ENCODE data around the gene C19orf47.

Gene C19orf47

DNA sequence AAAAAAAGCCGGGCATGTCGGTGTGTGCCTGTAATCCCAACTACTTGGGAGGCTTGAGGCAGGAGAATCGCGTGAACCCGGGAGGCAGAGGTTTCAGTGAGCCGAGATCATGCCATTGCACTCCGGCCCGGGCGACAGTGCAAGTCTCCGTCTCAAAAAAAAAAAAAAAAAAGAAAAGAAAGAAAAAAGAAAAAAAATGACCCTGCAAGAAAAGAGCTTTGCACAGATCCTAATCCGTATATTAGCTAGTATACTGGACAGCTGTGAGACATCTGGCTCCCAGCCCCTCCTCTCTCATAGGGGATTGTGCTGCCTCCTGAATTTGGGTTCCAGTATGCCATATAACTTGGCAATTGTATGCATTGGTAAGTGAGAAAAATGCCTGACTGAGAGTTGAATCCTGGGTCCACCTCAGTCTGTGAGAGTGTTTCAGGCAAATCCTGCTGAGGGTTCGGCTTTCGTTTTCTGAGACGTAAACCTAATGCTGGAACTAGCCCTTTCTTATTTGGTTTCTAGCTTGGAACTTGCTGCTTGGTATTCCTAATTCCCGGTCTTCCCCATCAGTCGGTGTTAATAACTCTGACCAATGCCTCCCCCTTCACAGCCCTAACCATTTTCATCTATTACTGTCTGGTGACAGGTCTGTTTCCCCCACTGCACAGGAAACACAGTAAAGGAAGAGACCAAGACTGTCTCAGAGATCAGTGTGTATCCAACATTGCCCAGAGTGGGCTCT is 61.8 kb downstream of the C19orf47 start:
- Histone ChIP-seq H3K79me2 (ENCODE audit: control insufficient read depth, insufficient read depth, low read length) (peaks cover 30% of the 10 kb centered on the region), H3K4me1 (ENCODE audit: control insufficient read depth, low read depth, low read length) (peaks cover 2% of the 10 kb centered on the region), H3K4me3 (ENCODE audit: low read length) (no peak overlapping the region), H2AK5ac (ENCODE audit: low read length) (no peak overlapping the region), H2BK15ac (replicated peaks; ENCODE audit: low read depth) (no peak overlapping the region), H2BK120ac (ENCODE audit: low read depth, low read length) (no peak overlapping the region), H3K4ac (ENCODE audit: low read depth, low read length) (no peak overlapping the region), H3K79me1 (ENCODE audit: low read length) (peaks cover 17% of the 10 kb centered on the region), H3K56ac (ENCODE audit: low read length) (peak overlapping the region; percentile 44), H2BK5ac (ENCODE audit: low read length) (no peak overlapping the region), H3K36me3 (ENCODE audit: control insufficient read depth, insufficient read depth, low read length) (no peaks in the 10 kb centered on the region), H3K9ac (ENCODE audit: low read length) (no peak overlapping the region), H3K27ac (ENCODE audit: low read depth, low read length) (no peak overlapping the region), H3K23ac (ENCODE audit: low read length) (no peak overlapping the region), H3K4me2 (ENCODE audit: low read length) (no peak overlapping the region), H4K8ac (ENCODE audit: low read depth, low read length) (no peak overlapping the region), H3K18ac (ENCODE audit: low read length) (no peak overlapping the region), H4K5ac (ENCODE audit: low read length) (no peak overlapping the region), H3K27me3 (ENCODE audit: insufficient read depth, low read length, poor library complexity) (no peaks in the 10 kb centered on the region)
- no peak for DNase-seq
- WGBS (ENCODE audit: extremely low coverage, insufficient coverage, low lambda C conversion rate) = no CpG with 5 or more reads among the region's 16 CpGs

DNA sequence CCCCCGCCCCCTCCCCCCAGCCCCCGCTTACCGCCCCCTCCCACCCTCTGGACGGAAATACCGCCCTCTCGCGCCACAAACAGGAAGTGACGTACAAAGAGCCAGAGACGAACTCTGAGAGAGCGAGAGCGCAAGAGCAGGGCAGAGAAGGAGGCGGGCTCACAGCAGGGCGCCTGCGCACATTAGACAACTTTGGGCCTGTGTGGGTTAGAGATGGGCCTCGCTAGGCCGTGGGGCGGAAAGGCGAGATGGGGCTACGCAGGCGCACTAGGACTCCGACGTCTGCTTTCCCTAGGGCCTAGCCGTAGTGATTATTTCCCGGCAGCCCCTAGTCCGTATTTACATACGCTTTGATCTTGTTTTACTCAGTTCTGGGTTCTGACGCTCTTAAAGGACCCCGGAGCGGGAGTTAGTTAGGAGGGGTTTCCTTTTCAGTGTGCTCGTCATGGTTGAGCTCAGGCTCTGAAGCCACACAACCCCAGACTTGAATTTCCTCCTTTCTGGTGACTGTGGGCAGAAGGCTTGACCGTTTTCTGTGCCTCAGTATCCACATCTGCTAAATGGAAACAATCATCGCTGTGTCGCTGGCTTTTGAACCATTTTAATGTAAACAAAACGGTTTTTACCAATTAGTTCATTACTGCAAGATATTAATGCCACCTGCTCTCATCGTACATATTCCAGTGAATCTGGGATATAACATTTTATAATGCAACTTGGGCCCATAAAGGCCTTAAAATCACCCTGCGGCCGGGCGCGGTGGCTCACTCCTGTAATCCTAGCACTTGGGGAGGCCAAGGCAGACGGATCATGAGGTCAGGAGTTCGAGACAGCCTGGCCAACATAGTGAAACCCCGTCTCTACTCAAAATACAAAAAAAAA is 62.6 kb downstream of the C19orf47 start:
- Histone ChIP-seq H2BK5ac (ENCODE audit: low read length) (peak overlapping the region; percentile 69), H3K27me3 (ENCODE audit: insufficient read depth, low read length, poor library complexity) (no peaks in the 10 kb centered on the region), H3K79me2 (ENCODE audit: control insufficient read depth, insufficient read depth, low read length) (peaks cover 36% of the 10 kb centered on the region), H3K18ac (ENCODE audit: low read length) (peak overlapping the region; percentile 97), H3K56ac (ENCODE audit: low read length) (peak overlapping the region; percentile 96), H3K23ac (ENCODE audit: low read length) (no peak overlapping the region), H3K4me1 (ENCODE audit: control insufficient read depth, low read depth, low read length) (peaks cover 6% of the 10 kb centered on the region), H3K9ac (ENCODE audit: low read length) (peak overlapping the region; percentile 82), H3K79me1 (ENCODE audit: low read length) (peaks cover 20% of the 10 kb centered on the region), H3K36me3 (ENCODE audit: control insufficient read depth, insufficient read depth, low read length) (peaks cover 2% of the 10 kb centered on the region), H3K4ac (ENCODE audit: low read depth, low read length) (peak overlapping the region; percentile 44), H3K4me3 (ENCODE audit: low read length) (peak overlapping the region; percentile 29), H3K27ac (ENCODE audit: low read depth, low read length) (peak overlapping the region; percentile 96), H3K4me2 (ENCODE audit: low read length) (peak overlapping the region; percentile 53), H2BK15ac (replicated peaks; ENCODE audit: low read depth) (no peak overlapping the region), H2BK120ac (ENCODE audit: low read depth, low read length) (no peak overlapping the region), H4K8ac (ENCODE audit: low read depth, low read length) (no peak overlapping the region), H2AK5ac (ENCODE audit: low read length) (no peak overlapping the region), H4K5ac (ENCODE audit: low read length) (peak overlapping the region; percentile 90)
- WGBS (ENCODE audit: extremely low coverage, insufficient coverage, low lambda C conversion rate) = no CpG with 5 or more reads among the region's 42 CpGs
- peak; percentile 100 for DNase-seq

DNA sequence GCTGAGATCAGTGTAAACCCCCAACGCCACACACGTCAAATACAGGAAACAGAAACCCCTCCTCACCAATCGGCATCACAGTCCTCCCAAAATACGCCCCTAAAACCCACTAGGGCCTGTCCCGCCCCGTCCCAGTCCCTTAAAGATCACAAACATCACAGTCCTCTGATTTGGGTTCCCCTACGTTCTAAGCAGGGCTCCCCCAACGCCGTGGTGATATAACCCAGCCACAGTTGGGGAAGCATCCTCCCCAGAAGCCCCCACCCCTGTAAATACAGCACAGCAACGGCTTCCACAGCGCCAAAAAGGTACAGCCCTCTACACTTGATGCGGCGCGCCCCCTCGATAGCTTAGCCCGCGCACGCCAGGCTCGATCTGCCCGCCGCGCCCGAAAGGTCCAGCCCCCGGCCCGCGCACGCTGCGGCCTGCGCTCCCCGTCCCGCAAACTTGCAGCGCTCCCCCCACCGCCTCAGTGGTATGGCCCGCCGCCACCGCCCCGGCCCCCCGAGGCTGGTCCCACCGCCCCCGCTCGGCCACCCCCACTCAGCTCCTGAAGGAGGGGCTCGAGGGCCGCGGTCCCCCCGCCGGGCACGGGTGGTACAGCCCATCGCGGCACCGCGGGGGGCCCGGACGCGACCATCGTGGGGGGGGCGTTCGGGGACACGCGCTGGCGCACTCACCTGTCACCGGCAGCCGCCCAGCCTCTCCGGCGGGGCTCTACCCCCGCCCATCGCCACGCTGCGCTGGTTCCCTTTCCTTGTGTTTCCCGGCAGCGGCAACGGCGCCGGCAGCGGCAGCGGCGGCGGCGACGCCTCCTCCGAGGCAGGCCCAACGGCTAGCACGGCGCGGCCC is 63.5 kb downstream of the C19orf47 start, which contains the start of gene AKT2:
Gene AKT2 (minus strand): TSS at position 845 of the 852 bp plus-strand sequence. CDS start 20,078 bp downstream, outside the sequence.
- H3K4ac ChIP-seq (ENCODE audit: low read depth, low read length) = peak within 1 kb of the TSS; percentile 94

DNA sequence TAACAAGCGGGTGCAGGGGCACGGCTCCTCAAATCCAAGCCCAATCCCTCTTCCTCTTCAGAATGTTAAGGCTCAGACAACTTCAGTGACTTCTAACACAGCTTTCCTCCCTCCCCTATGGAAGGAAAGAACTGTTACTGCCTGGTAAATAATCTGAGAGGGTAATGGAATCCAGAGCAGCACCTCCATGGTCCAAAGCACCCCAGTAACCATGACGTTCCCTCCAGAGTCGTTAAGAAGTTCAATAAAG is 64.0 kb downstream of the C19orf47 start:
- Histone ChIP-seq H3K79me2 (ENCODE audit: control insufficient read depth, insufficient read depth, low read length) (peaks cover 49% of the 10 kb centered on the region), H2BK5ac (ENCODE audit: low read length) (no peak overlapping the region), H3K27ac (ENCODE audit: low read depth, low read length) (peak overlapping the region; percentile 83), H3K23ac (ENCODE audit: low read length) (no peak overlapping the region), H4K5ac (ENCODE audit: low read length) (no peak overlapping the region), H3K36me3 (ENCODE audit: control insufficient read depth, insufficient read depth, low read length) (peaks cover 2% of the 10 kb centered on the region), H2AK5ac (ENCODE audit: low read length) (peak overlapping the region; percentile 61), H3K4me2 (ENCODE audit: low read length) (peak overlapping the region; percentile 87), H3K4ac (ENCODE audit: low read depth, low read length) (peak overlapping the region; percentile 38), H4K8ac (ENCODE audit: low read depth, low read length) (no peak overlapping the region), H3K4me3 (ENCODE audit: low read length) (peak overlapping the region; percentile 95), H2BK15ac (replicated peaks; ENCODE audit: low read depth) (no peak overlapping the region), H3K27me3 (ENCODE audit: insufficient read depth, low read length, poor library complexity) (no peaks in the 10 kb centered on the region), H3K18ac (ENCODE audit: low read length) (peak overlapping the region; percentile 97), H3K4me1 (ENCODE audit: control insufficient read depth, low read depth, low read length) (peaks cover 8% of the 10 kb centered on the region), H3K56ac (ENCODE audit: low read length) (peak overlapping the region; percentile 96), H3K79me1 (ENCODE audit: low read length) (peaks cover 25% of the 10 kb centered on the region), H3K9ac (ENCODE audit: low read length) (peak overlapping the region; percentile 95), H2BK120ac (ENCODE audit: low read depth, low read length) (no peak overlapping the region)
- no CpG with 5 or more reads among the region's 4 CpGs for WGBS (ENCODE audit: extremely low coverage, insufficient coverage, low lambda C conversion rate)
- DNase-seq = no peak

More for the DNA sequence above, 63.5 kb downstream of the C19orf47 start, which contains the start of gene AKT2:
- Histone ChIP-seq H3K56ac (ENCODE audit: low read length) (peak within 1 kb of the TSS; percentile 96), H2BK5ac (ENCODE audit: low read length) (peak within 1 kb of the TSS; percentile 69), H3K4me1 (ENCODE audit: control insufficient read depth, low read depth, low read length) (peaks cover 8% of the 10 kb centered on the region), H3K27me3 (ENCODE audit: insufficient read depth, low read length, poor library complexity) (no peaks in the 10 kb centered on the region), H3K79me2 (ENCODE audit: control insufficient read depth, insufficient read depth, low read length) (peaks cover 43% of the 10 kb centered on the region), H4K5ac (ENCODE audit: low read length) (peak within 1 kb of the TSS; percentile 90), H3K18ac (ENCODE audit: low read length) (peak within 1 kb of the TSS; percentile 97), H3K79me1 (ENCODE audit: low read length) (peaks cover 24% of the 10 kb centered on the region), H2BK15ac (replicated peaks; ENCODE audit: low read depth) (no peak within 1 kb of the TSS), H3K23ac (ENCODE audit: low read length) (peak within 1 kb of the TSS; percentile 39), H2AK5ac (ENCODE audit: low read length) (peak within 1 kb of the TSS; percentile 61), H3K27ac (ENCODE audit: low read depth, low read length) (peak within 1 kb of the TSS; percentile 97), H3K4me2 (ENCODE audit: low read length) (peak within 1 kb of the TSS; percentile 87), H3K36me3 (ENCODE audit: control insufficient read depth, insufficient read depth, low read length) (peaks cover 2% of the 10 kb centered on the region), H2BK120ac (ENCODE audit: low read depth, low read length) (no peak within 1 kb of the TSS), H3K9ac (ENCODE audit: low read length) (peak within 1 kb of the TSS; percentile 95), H3K4me3 (ENCODE audit: low read length) (peak within 1 kb of the TSS; percentile 95), H4K8ac (ENCODE audit: low read depth, low read length) (no peak within 1 kb of the TSS)
- no CpG with 5 or more reads among the region's 84 CpGs for WGBS (ENCODE audit: extremely low coverage, insufficient coverage, low lambda C conversion rate)
- peak; percentile 90 for DNase-seq

DNA sequence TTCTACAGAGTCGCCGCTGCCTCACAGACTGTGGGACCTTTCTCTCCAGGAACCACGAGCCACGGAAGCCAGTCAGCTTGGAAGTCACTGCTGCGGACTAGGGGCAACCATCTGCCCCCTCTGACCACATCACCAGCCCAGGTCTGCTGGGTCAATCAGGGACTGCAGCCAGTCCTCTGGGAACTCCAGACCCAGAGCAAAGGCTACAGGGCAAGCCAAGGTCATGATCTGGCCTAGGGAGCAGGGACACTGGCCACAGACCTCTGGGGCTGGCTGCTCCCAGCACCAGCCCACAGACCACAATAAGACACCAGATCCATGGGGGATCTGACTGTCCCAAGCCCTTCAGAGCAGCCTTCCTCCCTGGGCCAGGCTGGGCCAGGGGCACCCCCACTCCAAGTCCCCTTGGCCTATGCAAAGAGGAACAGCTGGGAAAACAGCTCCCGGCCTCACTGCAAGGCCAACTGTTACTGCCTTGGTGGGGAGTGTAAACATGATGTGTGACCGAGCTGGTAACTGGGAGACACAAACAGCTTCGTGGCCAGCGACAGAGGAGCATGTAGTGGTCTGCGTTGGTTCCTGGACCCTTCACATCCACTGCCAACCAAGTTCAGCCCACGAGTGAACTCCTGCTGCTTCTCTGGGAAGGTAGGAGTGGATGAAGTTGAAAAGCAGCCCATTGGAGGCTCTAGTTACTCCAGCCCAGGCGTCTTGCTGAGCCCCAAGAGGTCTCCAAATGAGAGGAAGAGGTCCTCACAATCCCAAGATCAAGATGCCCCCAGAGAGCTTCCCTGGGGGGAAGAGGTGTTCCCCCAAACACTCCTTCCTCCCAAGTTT is 64.6 kb downstream of the C19orf47 start:
- peaks cover 8% of the 10 kb centered on the region for H3K4me1 ChIP-seq (ENCODE audit: control insufficient read depth, low read depth, low read length)
- H3K36me3 ChIP-seq (ENCODE audit: control insufficient read depth, insufficient read depth, low read length) = peaks cover 2% of the 10 kb centered on the region
- H3K4ac ChIP-seq (ENCODE audit: low read depth, low read length) = no peak overlapping the region
- H3K56ac ChIP-seq (ENCODE audit: low read length) = peak overlapping the region; percentile 96
- H3K4me2 ChIP-seq (ENCODE audit: low read length) = peak overlapping the region; percentile 87
- H2BK15ac ChIP-seq (replicated peaks; ENCODE audit: low read depth) = no peak overlapping the region
- H3K4me3 ChIP-seq (ENCODE audit: low read length) = no peak overlapping the region
- WGBS (ENCODE audit: extremely low coverage, insufficient coverage, low lambda C conversion rate) = no CpG with 5 or more reads among the region's 12 CpGs
- H3K23ac ChIP-seq (ENCODE audit: low read length) = no peak overlapping the region
- H3K27ac ChIP-seq (ENCODE audit: low read depth, low read length) = no peak overlapping the region
- H2BK120ac ChIP-seq (ENCODE audit: low read depth, low read length) = no peak overlapping the region
- no peak for DNase-seq
- H3K27me3 ChIP-seq (ENCODE audit: insufficient read depth, low read length, poor library complexity) = no peaks in the 10 kb centered on the region
- peaks cover 54% of the 10 kb centered on the region for H3K79me2 ChIP-seq (ENCODE audit: control insufficient read depth, insufficient read depth, low read length)
- peaks cover 26% of the 10 kb centered on the region for H3K79me1 ChIP-seq (ENCODE audit: low read length)
- no peak overlapping the region for H2BK5ac ChIP-seq (ENCODE audit: low read length)
- peak overlapping the region; percentile 95 for H3K9ac ChIP-seq (ENCODE audit: low read length)
- no peak overlapping the region for H4K8ac ChIP-seq (ENCODE audit: low read depth, low read length)
- no peak overlapping the region for H3K18ac ChIP-seq (ENCODE audit: low read length)
- H4K5ac ChIP-seq (ENCODE audit: low read length) = no peak overlapping the region
- H2AK5ac ChIP-seq (ENCODE audit: low read length) = no peak overlapping the region

Measured in mesendoderm (in vitro differentiated cells).